Stimulated activated CD4-positive, alpha-beta T cell treated with anti-CD3 and anti-CD28 coated beads, Interleukin-4, amount 100 ng/mL, for 24 hours (primary cell): Measurements from ENCODE around the gene PDE4D.
"Not testable (repeated sequence)": the region's sequence is repeated elsewhere in the genome, so short reads cannot be mapped to it uniquely, and the experiment has no call there.

Experiments
- DNase-seq: peaks from one replicate; pipeline ENCODE4 v3.0.0-alpha.2; 2020

Gene PDE4D

DNA sequence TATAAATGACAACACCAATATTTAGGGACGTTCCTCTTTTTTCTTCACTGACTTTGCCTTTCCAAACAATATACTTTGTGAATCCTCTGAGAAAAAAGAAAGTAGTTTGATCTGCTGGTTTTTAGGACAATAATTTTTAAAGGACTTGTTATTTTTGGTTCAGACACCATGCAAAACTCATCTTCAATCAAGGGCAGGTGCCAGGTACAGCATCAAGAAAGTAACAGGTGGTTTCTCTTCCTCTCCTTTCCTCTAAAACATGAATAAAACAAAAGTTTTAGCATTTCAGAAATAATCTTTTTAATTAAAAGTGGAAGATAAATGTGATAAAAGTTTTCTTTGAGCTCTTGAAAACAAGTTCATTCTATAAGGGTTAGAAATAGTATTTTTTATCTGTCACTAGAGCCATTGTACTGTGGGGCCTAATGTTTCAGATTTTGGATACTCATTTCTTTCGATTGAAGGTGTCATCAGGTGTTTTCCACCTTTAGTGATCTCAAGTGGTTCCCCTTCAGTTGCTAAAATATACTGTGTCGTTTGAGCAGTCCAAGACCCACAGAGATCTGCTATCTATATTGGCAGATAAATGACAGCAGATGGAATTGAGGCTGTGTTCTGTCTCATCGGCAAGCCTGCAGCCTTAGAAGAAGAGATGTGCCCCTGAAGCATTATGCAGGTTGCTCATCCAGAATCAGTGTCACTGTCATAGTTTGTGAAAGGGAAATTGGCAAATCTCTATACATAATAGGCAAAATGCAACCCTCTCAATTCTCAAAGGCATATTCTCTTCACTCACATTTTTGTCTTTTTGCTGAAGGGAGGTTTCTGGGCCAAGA lies 499.7 kb downstream of the PDE4D start:
- no peak for DNase-seq

- no peak for DNase-seq
These were observed 501.9 kb downstream of the PDE4D start for GRCh38 chr5:59391576-59391975.

- no peak for DNase-seq
These were observed 502.5 kb downstream of the PDE4D start for GRCh38 chr5:59390989-59391388.

DNA sequence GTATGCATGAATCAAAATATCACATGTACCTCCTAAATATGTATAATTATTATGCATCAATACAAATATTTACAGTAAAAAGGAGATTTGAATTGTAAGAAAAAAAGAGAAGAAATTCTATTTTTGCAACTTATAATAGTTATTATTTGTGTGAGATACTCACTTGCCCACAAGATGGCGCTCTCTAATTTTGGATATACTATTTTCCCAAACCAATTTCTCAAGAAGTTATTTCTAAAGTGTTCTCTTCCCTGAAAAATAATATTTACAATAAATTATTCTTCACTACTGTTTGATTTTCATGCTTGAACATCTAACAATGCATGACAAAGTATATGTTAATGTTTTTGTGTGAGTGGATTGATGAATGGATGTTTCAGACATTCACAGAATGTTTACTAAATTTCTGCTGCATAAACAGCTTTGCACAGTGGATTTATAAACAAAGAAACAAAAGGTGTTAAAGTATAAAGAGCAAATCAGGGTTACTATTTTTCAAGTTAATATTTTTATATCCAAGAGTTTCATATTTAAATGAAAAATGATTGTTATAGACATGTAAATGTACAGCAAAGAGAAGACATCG lies 503.4 kb downstream of the PDE4D start:
- DNase-seq = peak; percentile 11

DNA sequence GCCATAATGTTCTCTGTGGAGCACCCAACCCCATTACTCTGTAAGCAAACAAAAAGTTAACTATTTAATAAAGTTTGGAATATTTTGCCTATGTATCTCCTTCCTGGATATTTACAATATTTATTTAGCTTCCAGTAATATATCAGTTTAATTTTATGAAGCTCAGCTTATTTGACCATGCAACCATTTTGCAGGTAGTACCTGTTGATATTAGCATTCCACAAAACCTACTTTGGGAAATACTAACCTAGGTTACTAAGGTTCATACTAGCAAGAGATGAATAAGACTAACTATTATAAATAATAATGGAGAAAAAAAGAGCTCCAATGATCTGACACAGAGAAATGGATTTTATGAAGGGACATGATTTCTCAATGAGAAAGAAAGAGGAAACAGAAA lies 506.4 kb downstream of the PDE4D start:
- no peak for DNase-seq

- no peak for DNase-seq
These were observed 507.8 kb downstream of the PDE4D start for GRCh38 chr5:59385700-59386099.

DNA sequence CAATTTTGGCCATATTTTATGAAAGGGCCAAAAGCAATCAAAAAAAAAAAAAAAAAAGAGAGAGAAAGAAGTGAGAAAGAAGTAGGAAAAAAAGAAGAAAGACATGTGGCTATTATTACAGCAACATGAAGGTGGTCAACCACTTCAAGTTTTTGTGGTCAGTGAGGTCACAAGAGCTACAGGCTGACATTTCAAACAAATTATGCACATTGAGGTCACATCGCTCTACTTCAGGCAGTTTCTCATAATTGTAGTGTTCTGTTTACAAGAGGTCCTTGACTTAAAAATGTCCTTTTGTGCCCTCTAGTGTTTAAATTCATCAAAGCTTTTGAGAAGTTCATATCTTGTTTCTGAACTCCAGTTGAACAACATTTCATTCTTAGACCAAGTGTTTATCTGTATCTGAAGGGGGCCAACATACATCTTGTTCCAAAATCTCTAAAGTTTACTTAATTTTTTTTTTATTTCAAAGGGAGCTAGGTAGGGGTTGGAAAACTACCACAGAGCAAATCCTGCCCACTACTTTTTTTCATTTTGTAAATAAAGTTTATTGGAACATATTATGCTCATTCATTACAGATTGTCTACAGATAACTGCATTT lies 513.1 kb downstream of the PDE4D start:
- peak; percentile 11 for DNase-seq

- not testable (repeated sequence) for DNase-seq
These were observed 519.5 kb downstream of the PDE4D start for GRCh38 chr5:59374036-59374435.

DNA sequence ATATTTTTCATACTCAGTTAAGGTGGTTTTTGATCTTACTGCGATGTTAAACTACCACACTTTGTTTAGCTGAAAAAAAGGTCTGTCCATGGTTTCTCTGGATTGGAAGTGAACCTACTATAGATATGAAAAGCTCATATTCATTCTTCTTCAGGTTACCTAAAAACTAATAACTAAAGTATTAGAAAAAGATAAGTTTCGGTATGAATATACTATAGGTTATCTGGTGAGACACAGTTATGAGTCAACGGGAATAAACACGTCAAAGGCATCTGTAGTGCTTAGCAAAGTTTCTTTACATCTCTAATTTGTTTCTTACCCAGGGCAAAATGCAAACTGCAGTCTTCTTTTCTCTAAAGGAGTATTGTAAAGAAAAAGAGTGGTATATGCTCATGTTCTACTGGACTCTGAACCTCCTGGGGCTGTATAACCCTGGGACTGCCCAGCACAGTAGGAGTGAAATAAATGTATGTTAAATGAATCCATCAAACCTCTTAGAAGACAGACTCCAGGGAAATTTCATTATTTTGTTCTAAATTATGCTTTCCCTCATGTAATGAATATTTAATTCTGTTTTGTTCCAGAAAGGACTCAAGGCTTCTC lies 521.9 kb downstream of the PDE4D start:
- DNase-seq = no peak

- no peak for DNase-seq
These were observed 524.6 kb downstream of the PDE4D start for GRCh38 chr5:59368951-59369350.

DNA sequence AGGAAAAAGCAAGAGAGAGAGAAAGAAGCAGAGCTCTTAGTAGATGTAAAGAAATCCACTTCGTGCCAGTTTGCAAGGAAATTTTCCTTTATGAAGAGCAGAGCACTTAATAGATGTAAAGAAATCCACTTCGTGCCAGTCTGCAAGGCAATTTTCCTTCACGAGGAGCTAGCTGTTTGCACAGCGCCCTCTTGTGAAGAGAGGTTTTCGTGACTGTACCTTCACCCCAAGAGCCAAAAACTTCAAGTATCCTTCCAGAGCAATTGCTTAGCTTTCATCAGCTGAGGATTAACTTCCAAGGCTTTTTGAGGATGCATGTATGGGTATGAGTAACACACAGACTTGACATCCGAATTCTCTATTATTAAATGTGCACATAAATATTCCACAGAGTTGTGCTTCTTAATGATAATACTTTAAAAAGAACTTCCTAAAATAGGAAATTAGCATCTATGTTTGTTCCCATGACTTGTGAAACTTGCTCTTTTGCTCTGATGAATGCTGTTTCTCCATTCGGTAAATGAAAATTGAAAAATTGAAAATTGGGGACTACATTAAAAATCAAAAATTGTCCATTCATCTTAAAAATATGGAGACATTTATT lies 525.6 kb downstream of the PDE4D start:
- peak; percentile 49 for DNase-seq

- no peak for DNase-seq
These were observed 526.7 kb downstream of the PDE4D start for GRCh38 chr5:59366784-59367183.

- no peak for DNase-seq
These were observed 531.1 kb downstream of the PDE4D start for GRCh38 chr5:59362438-59362837.

GRCh38 chr5:59361454-59361853 lies 532.1 kb downstream of the PDE4D start:
- DNase-seq = no peak

- DNase-seq = no peak
These were observed 533.4 kb downstream of the PDE4D start for GRCh38 chr5:59360130-59360555.

DNA sequence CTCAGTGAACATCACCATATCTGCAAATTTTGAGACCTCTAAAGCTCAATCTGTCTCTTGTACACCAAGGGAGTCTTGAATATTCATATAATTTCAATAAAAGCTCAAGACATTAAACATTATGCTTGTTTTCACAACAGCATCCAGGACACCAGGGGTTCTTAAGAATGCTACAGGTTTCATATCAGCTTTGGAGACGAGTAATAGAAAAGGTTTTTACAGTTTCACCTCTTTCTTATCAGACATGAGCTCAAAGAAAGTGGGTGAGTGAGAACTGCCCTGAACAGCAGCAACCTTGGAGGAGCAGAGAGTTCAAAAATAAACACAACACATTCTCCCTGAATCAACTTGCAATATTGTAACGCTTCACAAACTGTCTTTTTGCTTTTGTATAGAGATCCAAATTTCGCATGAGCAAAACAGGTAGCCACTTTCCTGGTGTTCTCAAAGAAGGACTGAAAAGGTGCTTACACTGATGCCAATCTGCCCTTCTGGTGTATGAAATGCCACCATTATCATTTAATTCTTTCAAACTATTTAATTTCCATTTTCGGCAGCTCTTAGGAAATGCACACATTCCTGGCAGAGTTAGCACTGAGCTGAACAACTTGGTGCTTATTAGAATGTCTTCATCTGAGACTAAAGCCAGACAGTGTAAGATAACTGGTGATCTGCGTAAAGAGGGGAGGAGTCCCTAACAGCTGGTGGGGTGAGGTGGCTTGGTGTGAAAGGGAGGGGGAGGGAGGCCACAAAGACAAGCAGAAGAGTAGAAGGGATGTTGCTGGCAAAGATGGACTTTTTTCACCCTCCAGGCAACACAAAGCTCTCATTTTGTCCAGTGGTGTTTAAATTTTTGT lies 535.3 kb downstream of the PDE4D start:
- no peak for DNase-seq

- no peak for DNase-seq
These were observed 536.0 kb downstream of the PDE4D start for GRCh38 chr5:59357381-59357977.

GRCh38 chr5:59356813-59357380 lies 536.6 kb downstream of the PDE4D start:
- DNase-seq = no peak

GRCh38 chr5:59354811-59355210 lies 538.7 kb downstream of the PDE4D start:
- no peak for DNase-seq

DNA sequence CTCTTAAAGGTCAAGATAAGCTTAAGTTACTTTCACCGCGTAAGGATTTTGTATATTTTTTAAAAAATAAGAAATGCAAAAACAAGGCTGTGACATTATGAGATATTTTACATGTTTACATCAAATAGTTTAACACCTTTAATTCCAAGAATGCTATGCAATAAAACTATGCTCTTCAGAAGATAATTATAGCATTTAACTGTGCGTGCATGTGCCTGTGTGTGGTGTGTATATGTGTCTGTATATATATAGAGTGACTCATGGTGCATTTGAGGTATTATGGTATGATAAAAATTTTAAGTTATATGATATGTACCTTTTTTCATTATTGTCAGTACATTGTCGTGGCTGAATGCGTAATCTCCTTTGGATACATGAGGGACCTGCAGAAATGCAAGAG lies 539.3 kb downstream of the PDE4D start:
- DNase-seq = no peak

GRCh38 chr5:59351076-59351794 lies 542.3 kb downstream of the PDE4D start:
- DNase-seq = no peak
